IPS-15b (cell line): ENCODE results near the gene MBNL2.

Experiments
- H3K27me3 ChIP-seq: one replicate; pipeline ENCODE4 v1.6.1; 2013; ENCODE audit warnings: low read length; ENCODE audit not compliant: control insufficient read depth, insufficient read depth
- H3K36me3 ChIP-seq: one replicate; pipeline ENCODE4 v1.6.1; 2013; ENCODE audit warnings: low read length; ENCODE audit not compliant: control insufficient read depth, insufficient read depth
- H3K4me1 ChIP-seq: one replicate; pipeline ENCODE4 v1.6.1; 2013; ENCODE audit warnings: mild to moderate bottlenecking, low read length; ENCODE audit not compliant: control insufficient read depth, insufficient read depth
- H3K4me3 ChIP-seq: one replicate; pipeline ENCODE4 v1.5.1; 2013; ENCODE audit warnings: low read depth, low read length
- H3K9ac ChIP-seq: one replicate; pipeline ENCODE4 v1.6.1; 2013; ENCODE audit warnings: low read depth, mild to moderate bottlenecking, low read length
- H3K9me3 ChIP-seq: one replicate; pipeline ENCODE4 v1.6.1; 2013; ENCODE audit warnings: mild to moderate bottlenecking, low read length; ENCODE audit not compliant: control insufficient read depth, insufficient read depth

The MBNL2 gene

DNA sequence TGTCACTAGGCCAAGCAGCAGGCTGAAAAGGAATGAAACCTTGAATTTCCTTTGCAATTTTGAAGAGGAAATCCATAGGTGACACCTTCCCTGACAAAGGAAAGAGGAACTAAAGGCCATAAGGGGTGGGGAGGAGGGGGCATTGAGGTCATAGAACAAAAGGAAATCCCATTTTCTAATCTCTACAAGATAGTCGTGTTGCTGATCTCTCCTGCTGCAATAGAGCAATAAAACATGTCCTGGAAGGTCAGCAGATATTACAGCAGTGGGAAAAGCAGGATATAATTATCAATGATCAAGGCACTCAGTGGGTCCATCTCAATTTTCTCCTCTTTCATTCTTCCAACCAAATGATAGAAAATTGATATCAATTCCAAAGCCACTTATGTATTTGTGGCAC lies 191.6 kb downstream of the MBNL2 start:
- H3K4me3 ChIP-seq = no peak overlapping the region
- H3K4me1 ChIP-seq = no peaks in the 10 kb centered on the region
- no peaks in the 10 kb centered on the region for H3K27me3 ChIP-seq
- no peaks in the 10 kb centered on the region for H3K9me3 ChIP-seq
- no peak overlapping the region for H3K9ac ChIP-seq
- no peaks in the 10 kb centered on the region for H3K36me3 ChIP-seq

- Histone ChIP-seq H3K9ac (no peak overlapping the region), H3K27me3 (no peaks in the 10 kb centered on the region), H3K36me3 (no peaks in the 10 kb centered on the region), H3K4me3 (no peak overlapping the region), H3K9me3 (no peaks in the 10 kb centered on the region), H3K4me1 (no peaks in the 10 kb centered on the region)
Measured at GRCh38 chr13:97414392-97414791, 192.3 kb downstream of the MBNL2 start.

GRCh38 chr13:97417698-97418097 lies 195.6 kb downstream of the MBNL2 start:
- Histone ChIP-seq H3K9ac (no peak overlapping the region), H3K9me3 (no peaks in the 10 kb centered on the region), H3K27me3 (no peaks in the 10 kb centered on the region), H3K4me1 (no peaks in the 10 kb centered on the region), H3K4me3 (no peak overlapping the region), H3K36me3 (no peaks in the 10 kb centered on the region)

- Histone ChIP-seq H3K36me3 (no peaks in the 10 kb centered on the region), H3K4me3 (no peak overlapping the region), H3K4me1 (no peaks in the 10 kb centered on the region), H3K9ac (no peak overlapping the region), H3K27me3 (no peaks in the 10 kb centered on the region), H3K9me3 (no peaks in the 10 kb centered on the region)
Measured at GRCh38 chr13:97422118-97423054, 200.3 kb downstream of the MBNL2 start.

DNA sequence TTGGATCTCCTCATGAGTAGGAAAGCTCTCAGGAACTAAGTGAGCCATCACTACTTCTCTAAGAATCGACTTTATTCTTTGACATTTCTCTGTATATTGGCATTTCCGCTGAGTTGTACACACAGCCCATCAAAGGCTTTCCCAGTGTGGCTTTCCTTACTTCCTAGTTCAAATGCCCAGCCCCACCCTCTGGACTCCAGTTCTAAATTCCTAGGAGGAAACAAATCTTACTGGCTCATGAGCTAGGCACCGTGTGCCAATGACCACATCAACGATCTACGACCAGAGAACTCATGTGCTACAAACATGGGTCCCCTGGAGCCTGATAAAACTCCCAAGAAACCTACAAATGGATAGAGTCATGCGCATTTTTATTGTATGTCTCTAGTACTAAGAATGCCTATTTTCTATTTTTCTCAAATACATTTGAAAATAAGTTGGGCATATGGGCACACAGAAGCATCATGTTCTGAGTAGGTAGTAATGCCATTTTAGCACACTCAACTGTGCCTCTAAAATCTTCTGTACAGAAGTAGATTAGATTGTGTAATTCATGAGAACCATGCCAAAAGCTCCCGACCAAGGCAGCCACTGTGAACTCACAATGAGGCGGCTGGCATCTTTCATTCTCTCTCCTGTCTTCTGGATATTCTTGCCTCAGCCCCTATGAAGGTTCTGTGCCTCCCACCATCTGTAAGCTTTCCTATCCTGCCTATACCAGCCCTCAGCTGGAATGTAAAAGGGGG lies 201.3 kb downstream of the MBNL2 start:
- H3K4me3 ChIP-seq = no peak overlapping the region
- H3K4me1 ChIP-seq = no peaks in the 10 kb centered on the region
- no peaks in the 10 kb centered on the region for H3K9me3 ChIP-seq
- H3K9ac ChIP-seq = no peak overlapping the region
- no peaks in the 10 kb centered on the region for H3K36me3 ChIP-seq
- no peaks in the 10 kb centered on the region for H3K27me3 ChIP-seq

GRCh38 chr13:97425590-97425989 lies 203.5 kb downstream of the MBNL2 start:
- Histone ChIP-seq H3K4me3 (no peak overlapping the region), H3K4me1 (no peaks in the 10 kb centered on the region), H3K36me3 (no peaks in the 10 kb centered on the region), H3K9ac (no peak overlapping the region), H3K27me3 (no peaks in the 10 kb centered on the region), H3K9me3 (no peaks in the 10 kb centered on the region)

DNA sequence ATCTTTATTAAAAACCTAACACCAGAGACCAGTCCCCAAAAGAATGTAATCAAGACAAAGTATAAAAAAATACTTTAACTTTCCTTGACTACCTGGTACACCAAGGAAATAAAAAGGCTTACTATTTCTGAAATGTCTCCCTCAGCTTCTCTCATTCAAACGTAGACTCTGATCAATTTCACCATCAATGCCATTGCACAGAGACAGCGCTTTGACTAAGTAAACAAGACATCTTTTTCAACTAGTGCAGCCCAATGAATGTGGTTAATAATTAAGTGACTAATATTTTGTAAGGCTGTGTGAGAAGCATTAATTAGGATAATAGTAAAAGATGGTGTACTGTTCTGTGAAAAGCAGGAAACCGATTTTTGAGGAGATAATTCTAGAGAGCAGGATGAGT lies 204.6 kb downstream of the MBNL2 start:
- H3K27me3 ChIP-seq = no peaks in the 10 kb centered on the region
- no peak overlapping the region for H3K9ac ChIP-seq
- no peaks in the 10 kb centered on the region for H3K36me3 ChIP-seq
- H3K4me1 ChIP-seq = peaks cover 2% of the 10 kb centered on the region
- no peaks in the 10 kb centered on the region for H3K9me3 ChIP-seq
- H3K4me3 ChIP-seq = no peak overlapping the region

- no peaks in the 10 kb centered on the region for H3K27me3 ChIP-seq
- no peak overlapping the region for H3K4me3 ChIP-seq
- H3K9ac ChIP-seq = no peak overlapping the region
- no peaks in the 10 kb centered on the region for H3K36me3 ChIP-seq
- no peaks in the 10 kb centered on the region for H3K9me3 ChIP-seq
- peaks cover 2% of the 10 kb centered on the region for H3K4me1 ChIP-seq
Measured at GRCh38 chr13:97429681-97430081, 207.5 kb downstream of the MBNL2 start.

GRCh38 chr13:97430296-97430695 lies 208.2 kb downstream of the MBNL2 start:
- Histone ChIP-seq H3K36me3 (no peaks in the 10 kb centered on the region), H3K27me3 (no peaks in the 10 kb centered on the region)

GRCh38 chr13:97431171-97431764 lies 209.1 kb downstream of the MBNL2 start:
- Histone ChIP-seq H3K4me3 (no peak overlapping the region), H3K9me3 (no peaks in the 10 kb centered on the region), H3K27me3 (no peaks in the 10 kb centered on the region), H3K9ac (no peak overlapping the region), H3K4me1 (peaks cover 2% of the 10 kb centered on the region), H3K36me3 (no peaks in the 10 kb centered on the region)

More at GRCh38 chr13:97430296-97430695, 208.2 kb downstream of the MBNL2 start:
- no peak overlapping the region for H3K9ac ChIP-seq
- H3K4me1 ChIP-seq = peaks cover 2% of the 10 kb centered on the region
- no peaks in the 10 kb centered on the region for H3K9me3 ChIP-seq
- no peak overlapping the region for H3K4me3 ChIP-seq

GRCh38 chr13:97432232-97432916 lies 210.2 kb downstream of the MBNL2 start:
- Histone ChIP-seq H3K4me1 (peaks cover 2% of the 10 kb centered on the region), H3K36me3 (no peaks in the 10 kb centered on the region), H3K9ac (peak overlapping the region; percentile 9), H3K4me3 (peak overlapping the region; percentile 80), H3K9me3 (no peaks in the 10 kb centered on the region), H3K27me3 (no peaks in the 10 kb centered on the region)
